Fibroblast of lung (primary cell): ENCODE data around the gene CABLES2.

Experiments used
- CTCF ChIP-seq, 2 donors: IDR thresholded peaks in 1 of 2; conservative IDR thresholded peaks in 1 of 2; 1 replicate in 1 of 2; 2 replicates in 1 of 2; pipeline ENCODE4 v1.5.1; 2011 to 2012; ENCODE audit warnings: low read length in 2 of 2, control low read depth in 1 of 2, inconsistent platforms in 1 of 2, low read depth in 1 of 2, mild to moderate bottlenecking in 1 of 2
- EZH2 ChIP-seq: IDR thresholded peaks from 2 replicates; pipeline ENCODE4 v1.5.1; 2012; ENCODE audit warnings: low read length, control low read depth, mild to moderate bottlenecking; ENCODE audit errors: missing control alignments

- no peak for TF ChIP-seq CTCF (conservative IDR thresholded peaks at IDR 0.05 in 1 of 2, IDR thresholded peaks at IDR 0.05 in 1 of 2; ENCODE audit: low read depth in 1 of 2, low read length in 2 of 2)
- no peak for TF ChIP-seq EZH2
These were observed 1.0 kb downstream of the CABLES2 start for GRCh38 chr20:62405981-62406513.
